Left lung (tissue), 10 donors: ENCODE data around the gene ARHGAP8. TPM values are rescaled to one million over a fixed set of nuclear protein-coding genes. Genes with fewer than 3 reads are reported as not detected.
A peak's percentile ranks its signal among the peaks of the same experiment; 100 is the strongest.

Source experiments
- ATAC-seq: fragments of 200-7000 bp; cut with Tn5 transposase; one replicate; pipeline ENCODE4 v1.9.1; 2020; ENCODE audit warnings: moderate library complexity
- DNase-seq, 4 donors: peaks; one replicate each; pipeline ENCODE4 v3.0.0-alpha.2; 2013 to 2020
- H3K27ac ChIP-seq, 2 donors: fragments of 200-600 bp; sonication (generic) in 1 of 2; one replicate each; pipeline versions ENCODE4 v1.5.0 to v1.8.0; 2020 to 2021
- H3K27me3 ChIP-seq, 2 donors: fragments of 200-600 bp; sonication (generic) in 1 of 2; one replicate each; pipeline versions ENCODE4 v1.5.0 to v1.8.0; 2020 to 2021
- H3K36me3 ChIP-seq, 2 donors: fragments of 200-600 bp; sonication (generic) in 1 of 2; one replicate each; pipeline versions ENCODE4 v1.5.0 to v1.8.0; 2020 to 2021
- H3K4me1 ChIP-seq, 2 donors: fragments of 200-600 bp; one replicate each; pipeline ENCODE4 v1.8.0; 2021
- H3K4me3 ChIP-seq, 2 donors: fragments of 200-600 bp; sonication (generic) in 1 of 2; one replicate each; pipeline versions ENCODE4 v1.5.0 to v1.8.0; 2020 to 2021; ENCODE audit warnings: mild to moderate bottlenecking in 1 of 2
- H3K9me3 ChIP-seq, 2 donors: fragments of 200-600 bp; sonication (generic) in 1 of 2; one replicate each; pipeline versions ENCODE4 v1.5.0 to v1.8.0; 2020 to 2021
- intact Hi-C, 2 donors: fragments of 100-400 bp; cut with DNase I; formaldehyde crosslinking; loops; one replicate each; pipeline versions ENCODE4 v1.11.2 to v1.14.2; 2022
- polyA plus RNA-seq, 6 donors: library from polyadenylated mRNA; unstranded; fragments of 120-200 nt; gene quantifications; one replicate each; pipeline ENCODE4 v1.2.1, GENCODE V29; 2013; ENCODE audit not compliant: insufficient read length in 6 of 6
- total RNA-seq, 2 donors: library from RNA; stranded (reverse); fragmentation: NEBNext Ultra II Directional; extraction: Animal tissue kit (Norgen Biotek cat#: 25700); gene quantifications; one replicate each; pipeline ENCODE4 v1.2.1, GENCODE V29; 2021
- TF ChIP-seq, protein P1 (sequence below), 2 donors: fragments of 200-600 bp; sonication (generic) in 1 of 2; IDR thresholded peaks; one replicate each; pipeline versions ENCODE4 v1.5.0 to v1.8.0; 2021; ENCODE audit warnings: antibody characterized with exemption in 2 of 2
- donor health status: DM: no; HTN: yes; CAD: no.
- donor health status: DM: no; HTN: no; CAD: no.

Gene ARHGAP8
- total and polyA plus RNA-seq, 8 donors: 18.3 to 47.0 (median 35.0) TPM

DNA sequence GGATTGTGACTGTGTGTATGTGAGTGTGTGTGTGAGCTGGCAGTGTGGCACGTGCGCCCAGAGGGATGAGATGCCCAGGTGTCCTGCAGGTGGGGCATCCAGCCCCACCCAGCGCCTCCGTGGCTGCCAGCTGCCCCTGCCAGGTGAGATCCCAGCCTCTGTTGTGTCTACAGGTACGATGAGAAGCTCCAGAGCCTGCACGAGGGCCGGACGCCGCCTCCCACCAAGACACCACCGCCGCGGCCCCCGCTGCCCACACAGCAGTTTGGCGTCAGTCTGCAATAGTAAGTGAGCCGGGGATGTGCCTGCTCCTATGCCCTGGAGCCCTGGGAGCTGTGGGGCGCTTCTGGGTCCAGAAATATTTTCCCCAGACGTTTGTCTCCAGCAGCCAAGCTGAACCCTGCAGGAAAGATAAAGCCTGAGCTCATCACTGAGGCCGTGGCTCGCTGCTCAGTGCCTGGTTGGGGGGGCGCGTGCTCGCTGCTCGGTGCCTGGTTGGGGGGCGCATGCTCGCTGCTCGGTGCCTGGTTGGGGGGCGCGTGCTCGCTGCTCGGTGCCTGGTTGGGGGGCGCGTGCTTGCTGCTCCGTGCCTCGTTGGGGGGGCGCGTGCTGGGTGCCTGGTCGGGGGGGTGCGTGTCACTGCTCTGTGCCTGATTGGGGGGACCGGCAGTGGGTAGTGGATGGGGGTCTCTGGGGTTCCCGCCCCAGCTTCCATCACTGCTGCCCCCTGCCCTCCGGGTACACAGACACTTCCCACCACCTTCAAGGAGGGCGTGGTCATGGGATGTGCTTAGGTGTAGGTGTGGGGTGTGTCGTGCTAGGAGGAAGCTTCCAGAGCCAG is 73.2 kb downstream of the ARHGAP8 start:
- intact Hi-C loops: no loop called here
- ATAC-seq (no peak), DNase-seq (peak in 1 of 4 donors; percentile 71)
- TF ChIP-seq, protein P1, sequence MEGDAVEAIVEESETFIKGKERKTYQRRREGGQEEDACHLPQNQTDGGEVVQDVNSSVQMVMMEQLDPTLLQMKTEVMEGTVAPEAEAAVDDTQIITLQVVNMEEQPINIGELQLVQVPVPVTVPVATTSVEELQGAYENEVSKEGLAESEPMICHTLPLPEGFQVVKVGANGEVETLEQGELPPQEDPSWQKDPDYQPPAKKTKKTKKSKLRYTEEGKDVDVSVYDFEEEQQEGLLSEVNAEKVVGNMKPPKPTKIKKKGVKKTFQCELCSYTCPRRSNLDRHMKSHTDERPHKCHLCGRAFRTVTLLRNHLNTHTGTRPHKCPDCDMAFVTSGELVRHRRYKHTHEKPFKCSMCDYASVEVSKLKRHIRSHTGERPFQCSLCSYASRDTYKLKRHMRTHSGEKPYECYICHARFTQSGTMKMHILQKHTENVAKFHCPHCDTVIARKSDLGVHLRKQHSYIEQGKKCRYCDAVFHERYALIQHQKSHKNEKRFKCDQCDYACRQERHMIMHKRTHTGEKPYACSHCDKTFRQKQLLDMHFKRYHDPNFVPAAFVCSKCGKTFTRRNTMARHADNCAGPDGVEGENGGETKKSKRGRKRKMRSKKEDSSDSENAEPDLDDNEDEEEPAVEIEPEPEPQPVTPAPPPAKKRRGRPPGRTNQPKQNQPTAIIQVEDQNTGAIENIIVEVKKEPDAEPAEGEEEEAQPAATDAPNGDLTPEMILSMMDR (IDR thresholded peaks at IDR 0.05): no peak
- Histone ChIP-seq H3K27ac (no peak overlapping the region), H3K36me3 (no peaks in the 10 kb centered on the region), H3K4me1 (no peaks in the 10 kb centered on the region), H3K4me3 (no peak overlapping the region), H3K9me3 (no peaks in the 10 kb centered on the region), H3K27me3 (peaks cover 0 to 9% of the 10 kb centered on the region in 2 donors)

DNA sequence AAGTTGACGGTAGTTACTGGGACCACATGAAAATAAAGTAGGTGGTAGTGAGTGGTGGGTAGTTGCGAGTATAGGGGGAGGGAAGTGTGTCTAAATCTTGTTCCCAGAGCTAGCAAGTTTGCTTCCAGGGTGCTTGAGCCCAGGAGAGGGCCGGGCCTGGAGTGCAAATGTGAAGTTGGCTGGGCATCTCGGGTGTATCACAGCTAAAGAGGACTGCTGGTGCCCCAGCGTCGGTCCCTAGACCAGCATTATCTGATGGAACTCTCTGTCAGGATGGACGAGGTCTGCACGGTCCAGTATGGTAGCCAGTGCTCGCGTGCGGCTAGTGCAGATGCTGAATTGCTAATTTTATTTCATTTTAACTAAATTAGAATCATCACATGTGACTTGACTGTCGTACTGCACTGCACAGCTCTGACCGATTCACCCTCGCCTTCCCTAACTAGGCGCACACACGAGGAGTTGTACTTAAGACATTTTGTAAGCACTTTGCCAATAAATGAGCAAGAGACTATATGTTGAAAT is 75.4 kb downstream of the ARHGAP8 start:
- Histone ChIP-seq H3K36me3 (no peaks in the 10 kb centered on the region), H3K27me3 (peaks cover 0 to 6% of the 10 kb centered on the region in 2 donors), H3K4me3 (no peak overlapping the region), H3K27ac (no peak overlapping the region), H3K9me3 (peaks cover 0 to 3% of the 10 kb centered on the region in 2 donors), H3K4me1 (no peaks in the 10 kb centered on the region)
- peak in 1 of 4 donors; percentile 27 for DNase-seq
- TF ChIP-seq, protein P1 (IDR thresholded peaks at IDR 0.05): no peak
- ATAC-seq: no peak
- intact Hi-C loops: no loop called here

DNA sequence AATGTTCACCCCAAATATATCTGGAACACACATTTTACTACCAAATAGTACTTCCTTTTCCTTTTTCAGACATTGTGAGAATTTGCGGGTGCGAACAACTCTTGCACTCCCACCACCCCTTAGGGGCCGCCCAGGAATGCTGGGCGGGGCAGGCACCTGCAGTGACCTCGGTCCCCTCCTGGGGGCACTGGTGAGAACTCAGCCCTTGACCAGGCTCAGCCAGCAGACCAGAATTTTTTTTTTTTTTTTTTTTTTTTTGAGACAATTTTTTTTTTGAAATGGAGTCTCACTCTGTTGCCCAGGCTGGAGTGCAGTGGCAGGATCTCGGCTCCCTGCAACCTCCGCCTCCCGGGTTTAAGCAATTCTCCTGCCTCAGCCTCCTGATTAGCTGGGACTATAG is 75.8 kb downstream of the ARHGAP8 start:
- intact Hi-C loops: no loop called here
- Histone ChIP-seq H3K4me3 (no peak overlapping the region), H3K4me1 (no peaks in the 10 kb centered on the region), H3K9me3 (peaks cover 0 to 3% of the 10 kb centered on the region in 2 donors), H3K27ac (no peak overlapping the region), H3K27me3 (peaks cover 0 to 6% of the 10 kb centered on the region in 2 donors), H3K36me3 (no peaks in the 10 kb centered on the region)
- TF ChIP-seq, protein P1 (IDR thresholded peaks at IDR 0.05): peak in 1 of 2 donors; percentile 14
- DNase-seq (peak in 1 of 4 donors; percentile 60), ATAC-seq (peak; percentile 59)

DNA sequence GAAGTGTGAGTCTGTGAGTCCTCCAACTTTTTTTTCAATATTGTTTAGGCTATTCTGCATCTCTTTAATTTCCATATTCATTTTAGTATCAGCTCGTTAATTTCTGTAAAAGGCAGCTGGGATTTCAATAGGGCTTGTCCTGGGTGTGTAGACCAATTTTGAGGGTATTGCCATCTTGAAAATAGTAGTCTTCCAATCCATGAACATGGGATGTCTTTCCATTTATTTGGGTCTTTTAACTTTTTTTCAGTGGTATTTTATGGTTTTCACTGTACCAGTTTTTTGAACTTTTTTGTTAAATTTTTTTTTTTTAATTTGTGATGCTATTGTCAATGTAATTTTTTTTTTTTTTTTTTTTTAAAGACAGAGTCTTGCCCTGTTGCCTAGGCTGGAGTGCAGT is 79.5 kb downstream of the ARHGAP8 start:
- H3K27ac ChIP-seq: no peak overlapping the region
- H3K4me1 ChIP-seq: no peaks in the 10 kb centered on the region
- H3K9me3 ChIP-seq: peaks cover 0 to 23% of the 10 kb centered on the region in 2 donors
- H3K27me3 ChIP-seq: peaks cover 5 to 6% of the 10 kb centered on the region in 2 donors
- ATAC-seq (no peak), DNase-seq (no peak)
- TF ChIP-seq, protein P1 (IDR thresholded peaks at IDR 0.05): no peak
- no peaks in the 10 kb centered on the region for H3K36me3 ChIP-seq
- intact Hi-C loops: no loop called here
- no peak overlapping the region for H3K4me3 ChIP-seq

DNA sequence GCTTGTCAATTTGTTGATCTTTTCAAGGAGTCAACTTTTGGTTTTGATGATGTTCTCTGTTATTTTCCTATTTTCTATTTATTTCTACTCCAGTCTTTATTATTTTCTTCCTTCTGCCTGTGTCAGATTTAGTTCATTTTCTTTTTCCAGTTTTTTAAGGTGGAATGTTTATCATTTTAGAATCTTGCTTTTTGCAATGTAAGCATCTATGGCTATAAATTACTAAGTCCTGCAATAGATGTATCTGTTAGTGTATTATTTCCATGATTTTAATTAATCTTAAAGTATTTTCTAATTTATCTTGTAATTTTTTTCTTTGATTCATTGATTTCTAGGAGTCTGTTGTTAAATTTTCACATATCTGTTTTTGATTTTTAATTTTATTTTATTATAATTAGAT is 81.7 kb downstream of the ARHGAP8 start:
- Histone ChIP-seq H3K4me1 (no peaks in the 10 kb centered on the region), H3K4me3 (no peak overlapping the region), H3K27me3 (peaks cover 3 to 5% of the 10 kb centered on the region in 2 donors), H3K9me3 (peaks cover 0 to 23% of the 10 kb centered on the region in 2 donors), H3K36me3 (no peaks in the 10 kb centered on the region), H3K27ac (no peak overlapping the region)
- ATAC-seq (no peak), DNase-seq (no peak)
- intact Hi-C loops: no loop called here
- TF ChIP-seq, protein P1 (IDR thresholded peaks at IDR 0.05): no peak
